Activated T-helper 9 cell treated with anti-CD3 and anti-CD28 coated beads, Interleukin-2, amount 50 U/mL, for 16 hours (primary cell): Measurements from ENCODE around the gene ITPR1.

Experiments used
- DNase-seq: peaks from one replicate; pipeline ENCODE4 v3.0.0-alpha.2; 2020; ENCODE audit warnings: low read depth

The ITPR1 gene

DNA sequence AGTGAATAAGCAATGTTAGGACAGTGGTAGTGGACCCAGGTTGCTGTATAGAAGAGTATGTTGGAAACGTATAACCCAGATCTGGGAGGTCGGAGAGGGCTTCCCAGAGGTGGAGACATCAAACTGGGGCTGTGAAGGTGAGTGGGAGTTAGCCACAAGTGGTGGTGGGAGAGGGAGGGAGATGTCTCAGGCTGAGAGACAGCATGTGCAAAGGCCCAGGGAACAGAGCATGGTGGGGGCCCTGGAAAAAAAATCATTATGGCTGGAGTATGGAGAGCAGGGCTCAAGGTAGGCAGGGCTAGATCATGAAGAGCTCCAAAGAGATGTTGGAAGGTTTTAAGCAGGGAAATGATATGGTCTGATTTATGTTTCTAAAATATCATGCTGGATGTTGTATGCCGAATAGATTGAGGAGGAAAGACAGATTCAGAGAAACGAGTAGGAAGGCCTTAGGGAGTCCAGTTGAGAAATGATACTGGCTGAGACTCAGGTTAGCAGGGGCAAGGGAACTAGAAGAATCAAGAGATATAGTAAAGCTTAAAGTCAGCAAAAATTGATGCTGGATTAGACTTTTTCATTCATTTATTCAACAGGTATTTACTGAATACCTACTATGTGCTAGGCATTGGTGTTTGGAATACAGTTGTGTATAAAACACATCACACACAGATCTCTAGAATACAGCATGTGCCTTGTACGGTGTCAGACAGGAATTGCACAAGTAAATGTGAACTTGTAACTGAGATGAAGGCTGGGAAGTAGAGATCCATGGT is 17.0 kb downstream of the ITPR1 start:
- DNase-seq, result no peak

DNA sequence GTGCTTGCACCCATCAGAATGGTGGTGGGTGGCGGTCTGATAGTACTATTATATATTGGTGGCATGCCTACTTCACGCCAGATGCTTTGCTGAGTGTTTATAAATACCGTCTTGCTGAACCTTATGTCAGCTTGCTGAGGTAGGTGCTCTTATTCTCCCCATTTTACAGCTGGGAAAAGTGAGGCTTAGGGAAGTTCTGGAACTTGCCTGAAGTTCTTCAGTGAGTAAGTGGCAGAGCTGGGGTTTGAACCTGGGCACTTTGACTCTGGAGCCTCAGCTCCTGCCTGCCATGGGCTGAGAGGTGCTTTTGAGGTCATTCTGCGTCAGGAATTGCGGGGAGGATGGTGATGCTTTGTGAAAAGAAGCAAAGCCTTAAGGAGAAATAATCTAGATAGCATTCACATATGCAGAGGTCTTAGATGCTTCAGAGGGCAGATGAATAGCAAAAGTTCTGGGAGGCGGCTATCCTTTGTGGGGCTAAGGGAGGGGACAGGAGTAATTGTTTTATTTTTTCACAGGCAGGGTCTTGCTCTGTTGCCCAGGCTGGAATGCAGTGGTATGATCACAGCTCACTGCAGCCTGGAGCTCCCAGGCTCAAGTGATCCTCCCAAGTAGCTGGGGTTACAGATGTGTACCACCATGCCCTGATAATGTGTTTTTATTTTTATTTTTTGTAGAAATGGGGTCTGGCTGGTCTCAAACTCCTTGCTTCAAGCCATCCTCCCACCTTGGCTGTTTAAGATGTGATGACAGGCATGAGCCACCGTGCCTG is 18.5 kb downstream of the ITPR1 start:
- DNase-seq, result no peak

DNA sequence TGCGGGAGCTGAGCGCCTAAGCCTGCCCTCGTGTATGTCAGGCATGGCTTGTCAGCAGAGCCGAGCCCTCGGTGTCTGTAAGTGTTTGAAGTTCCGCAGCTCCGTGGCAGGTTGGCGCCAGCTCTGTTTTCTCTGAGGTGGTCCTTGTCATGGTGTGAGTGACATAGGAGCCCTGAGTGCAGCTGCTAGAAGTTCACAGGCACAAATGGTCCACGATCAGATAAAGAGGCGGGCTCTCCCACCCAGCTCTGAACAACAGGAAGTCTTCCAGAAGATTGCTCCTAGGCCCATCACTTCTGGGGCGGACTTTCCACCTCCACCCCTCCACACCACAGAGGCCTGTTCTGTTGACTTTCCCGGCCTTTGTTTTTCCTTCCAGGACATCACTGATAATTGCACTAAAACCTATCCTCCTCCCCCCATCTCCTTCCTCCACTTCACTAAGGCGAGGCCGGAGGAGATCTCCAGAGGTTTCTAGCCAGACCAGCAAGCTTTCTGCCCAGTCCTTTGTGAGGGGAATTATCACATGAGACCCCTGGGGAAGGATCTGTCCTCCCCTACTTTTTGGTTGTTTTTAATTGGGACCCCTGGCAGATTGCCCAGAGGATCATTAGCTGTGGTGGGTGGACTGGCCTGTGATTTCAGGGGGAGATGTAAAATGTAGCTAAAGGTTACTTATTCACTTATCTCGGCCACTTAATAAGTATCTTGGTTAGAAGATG is 19.9 kb downstream of the ITPR1 start:
- DNase-seq, result no peak

DNA sequence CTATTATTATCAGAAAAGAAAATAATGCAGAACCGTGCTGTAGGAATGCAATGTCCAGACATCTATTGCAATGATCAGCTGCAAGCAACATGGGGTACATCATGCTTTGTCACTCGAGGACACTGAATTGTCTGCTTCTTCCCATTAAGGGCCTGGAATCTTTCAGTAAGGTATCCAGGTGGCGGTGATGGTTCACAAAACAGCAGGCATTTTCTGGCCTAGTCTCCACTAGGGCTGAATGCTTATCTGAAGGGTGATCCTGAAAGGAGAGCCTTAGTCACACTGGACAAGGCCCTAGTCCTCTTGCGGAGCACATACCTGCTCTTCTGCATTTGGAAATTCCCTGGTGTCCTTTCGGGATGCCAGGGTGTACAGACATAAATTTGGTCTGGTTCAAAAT is 21.2 kb downstream of the ITPR1 start:
- DNase-seq, result no peak

DNA sequence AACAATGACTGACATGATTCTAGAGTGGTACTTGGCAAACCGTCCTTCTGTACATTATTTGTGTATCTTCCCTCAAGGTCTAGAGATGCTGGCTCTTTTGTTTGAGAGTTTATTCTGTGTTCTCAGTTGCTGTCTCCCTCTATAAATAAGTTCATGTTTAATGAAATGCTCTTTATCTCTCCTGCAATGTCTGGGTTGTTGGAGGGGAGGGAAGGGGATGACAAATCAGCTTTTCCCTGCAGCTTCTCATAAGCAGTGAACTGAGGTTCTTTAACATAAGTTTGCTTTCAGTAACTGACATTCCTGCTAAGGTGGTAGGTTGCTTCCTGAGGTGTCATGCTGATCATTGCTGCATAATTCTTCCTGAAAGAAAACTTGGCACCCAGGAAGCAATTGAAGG is 21.8 kb downstream of the ITPR1 start:
- no peak for DNase-seq

DNA sequence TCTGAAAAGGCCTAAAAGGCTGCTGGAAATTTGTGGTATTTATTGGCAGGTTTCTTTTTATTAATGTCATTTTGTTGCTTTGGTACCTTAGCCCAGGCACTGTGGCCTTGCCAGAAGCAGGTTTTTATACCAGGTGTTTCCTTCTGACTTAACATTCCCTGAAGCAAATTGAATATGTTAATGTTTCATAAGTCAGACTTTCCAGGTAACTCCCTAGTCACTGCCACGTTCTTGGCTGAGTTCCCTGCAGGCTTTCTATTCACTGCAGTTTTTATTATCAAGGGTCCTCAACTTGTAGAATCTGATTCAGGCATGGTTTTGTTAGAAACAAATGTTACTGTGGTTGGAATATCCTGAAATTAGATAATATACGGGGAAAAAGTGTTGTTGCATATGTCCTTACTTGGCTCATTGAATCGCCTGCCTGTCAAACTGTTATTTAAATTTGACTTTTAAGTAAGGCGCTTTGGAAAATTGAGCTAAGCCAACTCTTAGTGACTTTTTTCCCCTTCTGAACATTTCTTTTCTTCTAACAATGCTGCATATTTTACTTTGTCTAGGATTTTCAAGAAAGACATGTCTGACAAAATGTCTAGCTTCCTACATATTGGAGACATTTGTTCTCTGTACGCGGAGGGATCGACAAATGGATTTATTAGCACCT is 22.9 kb downstream of the ITPR1 start:
- no peak for DNase-seq

DNA sequence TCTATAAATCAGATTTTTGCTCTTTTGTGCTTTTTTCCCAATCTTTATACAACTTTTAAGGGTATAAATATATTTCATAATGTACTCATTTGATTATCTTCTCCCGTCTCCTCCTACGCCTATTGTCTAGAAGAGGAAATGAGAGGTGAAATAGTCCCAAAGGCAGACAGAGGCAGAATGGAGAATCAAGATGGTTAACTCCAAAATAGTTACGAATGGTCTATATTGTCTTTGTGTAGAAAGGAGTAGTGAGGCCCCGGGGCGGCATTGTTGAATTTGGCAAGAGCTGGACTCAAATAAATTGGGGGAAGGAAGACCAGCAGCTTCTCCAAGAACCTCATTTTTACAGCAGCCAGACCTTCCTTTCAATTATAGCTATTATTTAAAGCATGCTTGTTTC is 23.9 kb downstream of the ITPR1 start:
- DNase-seq, result no peak

DNA sequence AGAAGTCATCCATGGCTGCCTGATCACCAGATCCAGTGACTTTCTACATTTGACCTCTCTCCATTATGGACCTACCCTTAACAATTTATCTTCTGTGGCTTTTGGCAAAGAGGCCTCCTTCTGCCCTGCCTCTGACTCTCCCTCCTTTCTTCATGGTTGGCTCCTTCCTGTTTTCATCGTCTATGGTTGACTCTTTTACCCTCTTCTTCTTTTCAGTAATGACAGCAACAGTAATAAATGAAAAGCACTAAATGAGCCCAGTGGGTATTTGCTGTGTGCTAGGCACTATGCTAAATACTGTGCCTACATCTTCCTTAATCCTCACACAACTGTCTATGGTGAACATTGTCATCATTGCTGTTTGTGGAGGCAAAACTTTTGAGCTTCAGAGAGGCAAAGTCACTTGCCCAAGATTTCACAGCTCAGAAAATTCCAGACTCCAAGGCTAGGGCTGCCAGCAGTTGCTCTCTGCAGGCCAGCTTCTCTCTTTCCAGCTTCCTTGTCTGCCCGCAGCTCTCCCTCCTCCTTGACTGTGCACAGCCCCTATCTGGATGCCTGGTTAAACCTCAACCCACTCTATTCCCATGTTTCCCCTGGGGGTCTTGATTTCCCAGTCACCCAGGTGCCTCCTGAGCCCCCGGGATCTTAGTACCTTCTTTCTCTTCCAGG is 24.6 kb downstream of the ITPR1 start:
- DNase-seq, result no peak

DNA sequence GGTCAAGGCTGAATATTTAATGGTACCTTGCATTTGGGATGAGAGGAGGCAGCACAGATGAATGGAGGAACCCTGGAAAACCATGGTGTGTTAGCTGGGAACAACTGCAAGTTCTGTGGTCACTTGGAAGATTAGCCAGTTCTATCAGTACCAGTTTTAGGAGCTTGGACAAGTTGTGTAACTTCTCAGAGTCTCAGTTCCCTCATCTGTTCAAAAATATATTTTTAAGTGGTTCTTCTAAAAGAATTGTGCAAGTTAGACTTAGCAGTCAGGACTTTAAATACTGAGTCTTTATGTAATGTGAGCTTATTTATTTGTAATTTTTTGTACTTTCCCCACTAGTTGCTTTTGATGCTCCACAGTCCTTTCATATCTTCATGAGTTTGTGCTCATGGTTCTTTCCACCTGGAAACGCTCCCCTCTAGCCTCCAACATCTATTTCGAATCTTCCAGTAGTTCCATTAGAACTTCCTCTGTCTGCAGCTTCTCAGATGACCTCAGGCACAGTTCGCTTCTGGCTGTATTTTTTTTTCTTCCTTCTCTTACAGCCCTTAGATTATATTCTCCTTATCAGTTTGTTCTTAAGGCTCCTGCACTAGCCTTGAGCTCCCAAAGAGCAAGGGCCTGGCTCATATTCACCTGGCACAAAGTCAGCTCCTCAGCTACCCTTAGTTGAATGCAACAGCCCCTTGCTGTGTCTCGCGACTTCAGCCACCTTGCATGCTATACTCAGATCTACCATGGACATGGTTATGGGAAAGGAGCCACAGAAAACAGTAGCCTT is 27.1 kb downstream of the ITPR1 start:
- DNase-seq, result no peak

DNA sequence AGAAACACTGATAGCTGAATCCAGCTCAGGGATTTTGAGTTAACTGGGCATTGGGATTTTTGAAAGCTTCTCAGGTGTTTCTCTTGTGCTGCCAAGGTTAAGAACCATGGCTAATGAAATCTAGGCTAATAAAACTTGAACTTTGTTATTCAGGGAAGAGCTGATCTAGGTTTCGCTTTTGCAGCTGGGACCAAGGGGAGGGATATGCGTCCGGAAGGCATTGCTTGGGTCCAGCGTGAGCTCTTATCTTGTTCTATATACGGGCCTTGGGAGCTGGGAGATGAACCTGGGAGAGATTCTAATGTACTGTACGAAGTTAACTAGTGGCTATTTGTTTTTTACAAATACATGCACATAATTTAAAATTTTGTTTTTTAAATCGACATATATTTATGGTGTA is 29.8 kb downstream of the ITPR1 start:
- no peak for DNase-seq

DNA sequence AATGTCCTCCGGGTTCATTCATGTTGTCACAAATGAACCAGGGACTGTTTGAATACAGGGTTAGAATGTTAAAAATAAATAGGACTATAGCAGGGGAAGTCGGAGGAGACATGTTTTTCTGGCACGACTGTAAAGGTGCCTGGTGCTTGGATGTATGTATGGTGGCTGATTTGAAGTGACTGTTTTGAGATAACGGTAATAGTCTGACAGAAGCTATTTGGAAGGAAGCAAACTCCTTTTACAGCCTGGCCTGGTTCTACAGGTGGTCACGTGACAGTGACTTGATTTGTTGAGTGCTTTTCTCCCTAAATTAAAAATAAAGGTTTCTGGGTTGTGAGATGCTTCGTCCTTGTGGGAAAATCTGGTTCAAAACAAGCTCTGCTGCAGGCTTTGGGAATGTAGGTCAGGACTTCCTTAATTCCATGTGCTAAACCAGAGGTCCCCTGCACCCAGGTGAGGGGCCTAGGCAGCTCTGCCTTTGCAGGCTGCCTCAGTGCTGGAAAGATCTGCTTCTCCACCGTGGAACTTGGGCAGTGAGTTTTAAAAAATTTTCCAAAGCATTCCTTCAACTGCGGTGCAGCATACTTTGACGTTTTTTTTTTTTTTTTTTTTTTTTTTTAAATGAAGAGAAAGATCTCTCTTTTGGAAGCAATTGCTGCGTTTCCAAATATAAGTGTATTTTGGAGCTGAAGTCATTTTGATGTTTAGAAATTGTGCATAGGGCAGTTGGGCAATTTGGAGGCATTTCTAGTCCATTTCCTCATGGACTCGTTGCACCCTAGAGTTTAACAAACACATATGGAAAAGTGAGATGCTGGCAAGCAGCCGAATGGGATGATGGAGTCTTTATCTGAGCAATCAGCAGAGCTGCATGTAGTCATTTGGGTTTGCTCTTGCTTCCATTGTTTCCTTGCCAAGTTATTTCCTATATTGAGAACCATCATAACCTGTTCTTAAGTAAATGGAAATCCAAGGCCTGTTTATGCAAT is 30.9 kb downstream of the ITPR1 start:
- DNase-seq, result no peak

DNA sequence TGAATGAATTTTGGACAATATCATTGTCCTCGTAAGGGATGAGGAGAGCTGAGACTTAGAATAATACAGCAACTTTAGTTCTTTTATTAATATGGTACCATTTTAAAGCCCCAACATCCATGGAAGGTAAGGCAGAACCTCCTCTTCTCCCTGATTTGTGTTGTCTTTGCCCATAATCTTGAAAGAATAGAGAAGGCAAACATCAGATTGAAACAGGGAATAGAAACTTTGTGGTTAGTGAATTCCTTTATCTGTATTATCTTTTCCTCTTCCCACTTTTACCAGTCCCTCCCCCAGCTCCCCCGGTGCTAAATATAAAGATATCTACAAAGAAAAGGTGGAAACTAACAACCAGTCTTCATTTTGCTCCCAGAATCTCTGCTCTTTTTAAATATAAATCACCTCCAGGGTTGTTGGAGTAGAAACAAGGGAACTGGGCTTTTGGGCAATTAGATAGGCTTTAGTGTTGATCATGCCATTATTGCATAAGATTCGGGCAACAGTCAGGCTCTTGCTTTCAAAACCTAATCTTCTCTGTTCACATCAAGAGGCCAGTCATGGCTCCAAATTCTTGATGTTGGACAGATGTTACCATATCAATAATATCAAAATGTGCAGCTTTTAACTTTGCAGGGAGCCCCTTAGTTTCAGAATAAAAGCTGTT is 32.5 kb downstream of the ITPR1 start:
- DNase-seq, result no peak

DNA sequence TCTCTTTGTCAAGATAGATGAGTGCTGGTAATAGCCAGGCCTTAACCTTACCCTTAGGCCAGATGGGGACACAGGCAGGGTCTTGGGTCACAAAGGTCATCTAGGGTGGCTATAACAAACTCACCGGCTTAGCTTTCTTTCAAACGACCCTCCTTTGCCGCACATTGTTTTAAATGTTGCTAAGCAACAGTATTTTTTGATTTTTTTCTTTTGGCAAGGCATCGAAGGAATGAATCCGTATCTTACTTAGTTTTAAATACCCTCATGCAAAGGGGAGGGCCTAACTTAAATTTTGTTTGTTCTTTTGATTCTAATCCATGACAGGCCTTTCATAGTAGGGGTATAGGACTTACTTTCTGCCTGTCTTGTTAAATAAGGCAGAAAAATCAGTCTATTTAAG is 35.2 kb downstream of the ITPR1 start:
- no peak for DNase-seq

DNA sequence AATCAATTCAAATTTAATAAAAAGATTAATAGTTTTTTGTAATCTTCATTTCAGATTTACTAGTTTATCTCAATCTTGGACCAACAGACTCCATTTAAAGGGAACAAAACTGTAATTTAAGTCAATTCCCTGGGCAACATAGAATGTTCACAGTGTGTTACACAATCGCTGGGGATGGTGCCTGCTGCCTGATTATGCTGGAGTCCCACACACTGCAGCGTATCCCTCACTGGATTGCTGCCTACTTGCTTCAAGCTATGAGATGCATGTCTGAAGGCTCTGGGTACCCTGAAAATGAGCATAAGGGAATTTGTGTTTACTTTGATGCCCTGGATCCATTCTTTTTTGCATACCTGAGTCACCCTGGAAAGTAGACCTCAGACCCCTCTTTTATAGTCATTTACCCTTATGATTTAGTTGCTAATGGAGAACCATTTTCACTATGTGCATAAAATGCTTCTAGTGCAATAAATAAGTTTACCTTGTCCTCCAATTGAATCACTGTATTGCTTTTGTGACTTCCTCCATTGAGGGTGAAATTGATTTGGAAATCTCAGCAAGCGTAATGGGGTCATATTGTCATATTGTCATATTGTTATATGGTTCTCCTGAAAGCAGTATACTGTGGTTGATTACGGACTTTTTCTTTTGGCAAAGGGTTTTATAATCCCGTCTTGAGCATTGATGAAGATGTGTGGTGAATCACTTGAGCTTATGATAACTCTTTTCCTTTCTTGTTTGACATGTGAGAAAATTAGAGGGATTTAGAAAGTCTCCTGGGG is 35.9 kb downstream of the ITPR1 start:
- no peak for DNase-seq

DNA sequence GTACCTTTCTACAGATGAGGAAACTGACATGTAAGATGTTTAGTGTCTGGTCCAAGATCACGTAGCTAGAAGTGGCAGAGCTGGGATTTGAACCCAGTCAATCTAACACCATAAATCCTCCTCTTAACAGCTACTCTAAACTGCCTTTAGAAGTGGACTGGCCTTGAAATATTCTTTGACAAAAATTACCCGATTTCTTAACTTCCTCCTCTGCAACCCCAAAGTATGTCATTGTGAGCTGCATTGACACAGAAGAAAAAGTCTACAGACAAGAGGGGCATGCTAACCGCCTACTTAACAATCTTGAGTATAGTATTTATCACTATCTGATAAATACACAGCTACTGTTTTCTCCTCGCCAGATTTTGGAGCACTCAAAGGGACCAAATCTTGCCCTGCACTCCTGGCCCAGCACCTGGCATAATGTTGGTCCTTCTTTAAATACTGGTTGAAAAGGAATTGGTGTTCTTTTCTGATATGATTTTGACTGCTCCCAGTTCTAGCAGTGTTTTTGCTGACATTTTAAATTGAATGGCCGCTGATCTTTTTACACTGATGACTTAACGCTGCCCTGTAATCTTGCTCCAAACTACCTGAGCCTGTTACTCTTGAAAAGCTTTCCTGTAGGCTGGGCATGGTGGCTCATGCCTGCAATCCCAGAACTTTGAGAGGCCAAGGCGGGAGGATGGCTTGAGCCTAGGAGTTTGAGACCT is 36.9 kb downstream of the ITPR1 start:
- no peak for DNase-seq

DNA sequence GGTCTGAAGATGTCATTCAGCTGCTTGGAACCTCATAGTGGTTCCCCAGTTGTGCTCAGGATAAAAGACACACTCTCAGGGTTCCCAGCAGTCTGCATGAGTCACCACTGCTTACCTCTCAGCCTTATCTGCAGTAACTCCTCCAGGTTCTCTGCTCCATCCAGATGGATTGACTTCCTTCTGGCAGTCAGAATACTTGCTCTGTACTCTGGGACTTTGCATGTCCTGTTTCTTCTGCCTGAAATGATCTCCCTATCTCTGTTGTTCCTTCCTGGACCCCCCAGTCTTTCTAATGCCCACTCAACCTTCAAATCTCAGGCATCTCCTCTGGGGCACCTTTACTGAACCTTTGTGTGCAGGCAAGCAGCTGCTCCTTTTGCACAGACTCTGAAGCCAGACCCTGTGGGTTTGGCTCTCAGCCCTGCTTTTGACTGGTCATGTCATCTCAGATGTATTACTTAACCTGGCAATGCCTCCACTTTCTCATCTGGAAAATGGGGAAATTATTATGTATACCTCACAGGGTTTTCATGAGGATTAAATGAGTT is 38.4 kb downstream of the ITPR1 start:
- DNase-seq, result no peak

DNA sequence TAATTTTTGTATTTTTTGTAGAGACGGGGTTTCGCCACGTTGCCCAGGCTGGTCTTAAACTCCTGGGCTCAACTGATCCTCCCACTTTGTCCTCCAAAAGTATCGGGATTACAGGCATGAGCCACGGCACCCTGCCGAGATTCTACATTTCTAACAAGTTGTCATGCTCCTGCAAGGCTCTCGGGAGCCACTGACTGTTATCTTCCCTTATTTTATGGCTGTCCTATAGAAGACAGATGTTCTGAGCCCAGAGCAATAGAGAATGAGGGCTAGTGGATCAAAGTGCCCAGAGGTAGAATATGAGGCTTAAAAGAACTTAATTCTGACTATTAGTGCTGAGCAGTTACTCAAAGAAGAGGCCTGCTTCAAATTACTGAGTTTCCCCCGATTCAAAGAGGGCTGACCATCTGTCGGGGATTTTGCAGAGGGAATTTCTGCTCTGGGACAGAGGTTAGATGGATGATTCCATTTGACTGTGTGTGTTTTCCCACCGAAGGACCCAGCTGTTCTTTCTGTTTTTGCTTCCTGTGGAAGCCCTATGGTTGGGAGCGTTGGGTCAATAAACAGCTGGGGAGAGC is 39.5 kb downstream of the ITPR1 start:
- DNase-seq, result no peak
